Endothelial cell of umbilical vein (primary cell): ENCODE results near the gene ANKRD34B. TPM values are rescaled to one million over a fixed set of nuclear protein-coding genes. Genes with fewer than 3 reads are reported as not detected.

Source experiments
- BruUV-seq: library from RNA; stranded (reverse); fragments of 400-500 nt; replicated peaks from 2 replicates; lab custom pipeline; 2021; lab: Mats Ljungman, UMichigan
- CTCF ChIA-PET: fragments of 300-600, 350-600 bp; sonication (Branson Sonifier 250); formaldehyde crosslinking; loops from one replicate; lab custom pipeline; 2021; ENCODE audit warnings: antibody characterized with exemption, inconsistent platforms; lab: Charles Lee
- POLR2A ChIA-PET: fragments of 300-600, 350-600 bp; sonication (Branson Sonifier 250); formaldehyde crosslinking; loops from one replicate; lab custom pipeline; 2021; ENCODE audit warnings: antibody characterized with exemption, inconsistent platforms; lab: Charles Lee
- DNase-seq: peaks from one replicate; pipeline ENCODE4 v3.0.0-alpha.2; 2011; ENCODE audit warnings: low read depth, low spot score
- FAIRE-seq: peaks from 2 replicates; lab custom pipeline; 2011; peaks lifted over from hg19 to GRCh38; lab: Jason Lieb, UNC
- H2AFZ ChIP-seq: 2 replicates; pipeline ENCODE4 v1.6.0; 2012; ENCODE audit warnings: low read depth, low read length, control low read depth, inconsistent platforms
- H3K27ac ChIP-seq: 2 replicates; pipeline ENCODE4 v1.5.1; 2011; ENCODE audit warnings: low read depth, mild to moderate bottlenecking, control low read depth, low read length, moderate library complexity; ENCODE audit not compliant: insufficient read depth
- H3K27me3 ChIP-seq, 2 experiments: 2 replicates each; pipeline versions ENCODE4 v1.6.0 to v1.6.1; 2011; ENCODE audit warnings: low read length in 2 of 2, mixed read lengths in 1 of 2; ENCODE audit not compliant: control insufficient read depth in 2 of 2, insufficient read depth in 2 of 2
- H3K36me3 ChIP-seq, 2 experiments: 2 replicates in 1 of 2; 3 replicates in 1 of 2; pipeline ENCODE4 v1.5.1; 2011; ENCODE audit warnings: low read length in 2 of 2, mild to moderate bottlenecking in 1 of 2, moderate library complexity in 1 of 2; ENCODE audit not compliant: control insufficient read depth in 2 of 2, insufficient read depth in 2 of 2; ENCODE audit errors: extremely low read depth in 1 of 2
- H3K4me1 ChIP-seq: 3 replicates; pipeline ENCODE4 v1.5.1; 2011; ENCODE audit warnings: mild to moderate bottlenecking, low read length; ENCODE audit not compliant: control insufficient read depth, insufficient read depth; ENCODE audit errors: extremely low read depth
- H3K4me2 ChIP-seq: 2 replicates; pipeline ENCODE4 v1.6.1; 2011; ENCODE audit warnings: low read length, control low read depth, mixed read lengths; ENCODE audit not compliant: insufficient read depth
- H3K4me3 ChIP-seq, 3 experiments: fragments of 200-600 bp in 1 of 3; sonication (generic), shearing (Covaris generic) in 1 of 3; replicated peaks in 1 of 3; 2 replicates each; pipeline ENCODE4 v1.5.1; 2011 to 2016; ENCODE audit warnings: control low read depth in 3 of 3, low read length in 3 of 3, mild to moderate bottlenecking in 2 of 3, inconsistent platforms in 1 of 3, low read depth in 1 of 3, moderate library complexity in 1 of 3; ENCODE audit not compliant: insufficient read depth in 1 of 3
- H3K79me2 ChIP-seq: 2 replicates; pipeline ENCODE4 v1.6.0; 2012; ENCODE audit warnings: low read length, inconsistent platforms; ENCODE audit not compliant: control insufficient read depth, insufficient read depth
- H3K9ac ChIP-seq: replicated peaks from 2 replicates; pipeline ENCODE3; 2011; ENCODE audit warnings: low read length, control low read depth; ENCODE audit not compliant: insufficient read depth; ENCODE audit errors: extremely low read depth
- H3K9me1 ChIP-seq: replicated peaks from 3 replicates; pipeline ENCODE4 v1.6.0; 2011; ENCODE audit warnings: mild to moderate bottlenecking, low read length; ENCODE audit not compliant: control insufficient read depth, insufficient read depth; ENCODE audit errors: extremely low read depth
- H3K9me3 ChIP-seq: replicated peaks from 2 replicates; pipeline ENCODE4 v1.5.1; 2012; ENCODE audit warnings: low read length, inconsistent platforms; ENCODE audit not compliant: control insufficient read depth, insufficient read depth
- H4K20me1 ChIP-seq: replicated peaks from 2 replicates; pipeline ENCODE3; 2011; ENCODE audit warnings: mild to moderate bottlenecking, low read length; ENCODE audit not compliant: control insufficient read depth, insufficient read depth; ENCODE audit errors: extremely low read depth
- CTCF ChIP-seq, 2 donors: IDR thresholded peaks; 1 replicate in 1 of 2; 2 replicates in 1 of 2; pipeline ENCODE4 v1.5.1; 2011; ENCODE audit warnings: low read length in 2 of 2, mild to moderate bottlenecking in 2 of 2, moderate library complexity in 2 of 2, control low read depth in 1 of 2, inconsistent platforms in 1 of 2, low read depth in 1 of 2; ENCODE audit not compliant: insufficient read depth in 1 of 2; ENCODE audit errors: extremely low read depth in 1 of 2
- EZH2 ChIP-seq: IDR thresholded peaks from 2 replicates; pipeline ENCODE4 v1.6.1; 2012; ENCODE audit warnings: borderline replicate concordance, low read depth, mild to moderate bottlenecking, moderate library complexity, low read length, inconsistent platforms; ENCODE audit not compliant: severe bottlenecking
- FOS ChIP-seq: IDR thresholded peaks from 2 replicates; pipeline ENCODE4 v1.6.1; 2011; ENCODE audit warnings: mild to moderate bottlenecking, low read length, moderate library complexity, borderline replicate concordance; ENCODE audit not compliant: insufficient read depth
- GATA2 ChIP-seq: IDR thresholded peaks from 2 replicates; pipeline ENCODE4 v1.7.0; 2011; ENCODE audit warnings: low read depth, mild to moderate bottlenecking, moderate library complexity, mixed read lengths, low read length; ENCODE audit not compliant: insufficient read length, insufficient read depth
- JUN ChIP-seq: IDR thresholded peaks from 2 replicates; pipeline ENCODE4 v1.6.1; 2011; ENCODE audit warnings: borderline replicate concordance, low read depth; ENCODE audit not compliant: insufficient read length, insufficient read depth
- MAX ChIP-seq: IDR thresholded peaks from 2 replicates; pipeline ENCODE4 v1.6.1; 2011; ENCODE audit not compliant: insufficient read depth, insufficient read length
- MYC ChIP-seq: IDR thresholded peaks from one replicate; pipeline ENCODE4 v1.6.1; 2011; ENCODE audit warnings: mild to moderate bottlenecking, low read depth, low read length
- POLR2A ChIP-seq: IDR thresholded peaks from 2 replicates; pipeline ENCODE4 v1.6.1; 2012; ENCODE audit warnings: low read depth, mild to moderate bottlenecking, control low read depth, low read length
- POLR2AphosphoS5 ChIP-seq: IDR thresholded peaks from 2 replicates; pipeline ENCODE4 v1.6.1; 2012; ENCODE audit warnings: low read depth, mild to moderate bottlenecking, control low read depth, low read length, moderate library complexity; ENCODE audit not compliant: insufficient read depth
- dilution Hi-C: fragments of 300-500 bp; cut with MboI; formaldehyde crosslinking; loops from one replicate; pipeline ENCODE4 v1.15.0; 2019; ENCODE audit warnings: low sequenced_read_pairs; ENCODE audit not compliant: extremely low pct_ligation_motif_present
- intact Hi-C: fragments of 100-400 bp; cut with micrococcal nuclease; formaldehyde crosslinking; loops from one replicate; pipeline ENCODE4 v1.10.0; 2022
- polyA plus RNA-seq, 4 experiments: library from polyadenylated mRNA; depleted of rRNA in 3 of 4; stranded (reverse) in 3 of 4; unstranded in 1 of 4; fragments of >200 nt; gene quantifications; 2 replicates each; pipeline versions ENCODE4 v1.2.1 to v1.2.3, GENCODE V29; 2011 to 2012; ENCODE audit warnings: missing spikeins in 1 of 4
- total RNA-seq: library from RNA; stranded (reverse); gene quantifications from 2 replicates; pipeline ENCODE4 v1.2.3, GENCODE V29; 2021

Gene ANKRD34B
- total and polyA plus RNA-seq, 2 donors (not counting 3 experiments of a cell fraction or from before 2014, with no cell fraction given), result not detected

GRCh38 chr5:80555099-80555498, 15.0 kb downstream of the ANKRD34B start:
- Histone ChIP-seq H3K27ac (no peak overlapping the region), H3K9me3 (no peaks in the 10 kb centered on the region), H4K20me1 (no peaks in the 10 kb centered on the region), H3K4me1 (no peaks in the 10 kb centered on the region), H3K79me2 (no peaks in the 10 kb centered on the region), H3K4me2 (no peak overlapping the region), H3K27me3 (peaks cover 3 to 20% of the 10 kb centered on the region in 2 experiments), H3K9me1 (no peaks in the 10 kb centered on the region), H3K4me3 (no peak overlapping the region), H2AFZ (no peak overlapping the region), H3K36me3 (no peaks in the 10 kb centered on the region), H3K9ac (no peak overlapping the region)
- FAIRE-seq, result no peak
- TF ChIP-seq MYC (no peak), JUN (no peak), EZH2 (no peak), FOS (no peak), CTCF (IDR thresholded peaks at IDR 0.05; ENCODE audit: extremely low read depth in 1 of 2, insufficient read depth in 1 of 2, low read depth in 1 of 2, low read length in 2 of 2) (no peak)
- dilution Hi-C loops, result no loop called here
- POLR2A ChIA-PET, result no interaction called here
- CTCF ChIA-PET, result no interaction called here
- DNase-seq, result no peak
- no TSS peak for BruUV-seq
- intact Hi-C loops, result no loop called here

- BruUV-seq, result no TSS peak
- Histone ChIP-seq H3K9me3 (no peaks in the 10 kb centered on the region), H3K36me3 (no peaks in the 10 kb centered on the region), H4K20me1 (no peaks in the 10 kb centered on the region), H3K27me3 (peaks cover 3 to 19% of the 10 kb centered on the region in 2 experiments), H2AFZ (no peak overlapping the region), H3K4me1 (no peaks in the 10 kb centered on the region), H3K79me2 (no peaks in the 10 kb centered on the region), H3K4me3 (no peak overlapping the region), H3K9ac (no peak overlapping the region), H3K9me1 (no peaks in the 10 kb centered on the region), H3K4me2 (no peak overlapping the region), H3K27ac (no peak overlapping the region)
- no peak for FAIRE-seq
- intact Hi-C loops, result no loop called here
- POLR2A ChIA-PET, result no interaction called here
- CTCF ChIA-PET, result no interaction called here
- dilution Hi-C loops, result no loop called here
- TF ChIP-seq MYC (no peak), GATA2 (no peak), POLR2A (no peak), EZH2 (no peak), POLR2AphosphoS5 (no peak), MAX (no peak), FOS (no peak), JUN (no peak), CTCF (IDR thresholded peaks at IDR 0.05; ENCODE audit: extremely low read depth in 1 of 2, insufficient read depth in 1 of 2, low read depth in 1 of 2, low read length in 2 of 2) (no peak)
- no peak for DNase-seq
These were observed 15.4 kb downstream of the ANKRD34B start for GRCh38 chr5:80554646-80555045.
